Measurements from ENCODE around the gene ITIH3. TPM values are rescaled to one million over a fixed set of nuclear protein-coding genes. Genes with fewer than 3 reads are reported as not detected.

ITIH3 gene
- total RNA-seq, 6 experiments from 2014 or later: 742 to 1,822 (median 982) TPM

- TF ChIP-seq POLR2A (IDR thresholded peaks at IDR 0.05): no peak
- peak in 3 of 4 donors; percentile 28 to 30 (median 29) for TF ChIP-seq CTCF (IDR thresholded peaks at IDR 0.05)
- no peaks in the 10 kb centered on the region for H3K9me3 ChIP-seq
- no peaks in the 10 kb centered on the region for H3K27me3 ChIP-seq
- no peak for DNase-seq
- 60% methylated on average over 7 of the region's 7 CpGs for WGBS (ENCODE audit: insufficient coverage, low coverage, low lambda C conversion rate, missing lambda C conversion rate)
- intact Hi-C loops (cut with DNase I): no loop called here
- peaks cover 0 to 58% (median 23%) of the 10 kb centered on the region in 4 donors for H3K4me1 ChIP-seq
- H3K27ac ChIP-seq: peak overlapping the region; percentile 79 to 96 (median 80)
- peak overlapping the region in 1 of 3 donors; percentile 3 for H3K4me3 ChIP-seq
- ATAC-seq: peak in 2 of 4 donors; percentile 0 to 2
- H3K36me3 ChIP-seq: peaks cover 0 to 13% (median 5%) of the 10 kb centered on the region in 4 donors
Observed at GRCh38 chr3:52845691-52846431, 51.3 kb downstream of the ITIH3 start.

DNA sequence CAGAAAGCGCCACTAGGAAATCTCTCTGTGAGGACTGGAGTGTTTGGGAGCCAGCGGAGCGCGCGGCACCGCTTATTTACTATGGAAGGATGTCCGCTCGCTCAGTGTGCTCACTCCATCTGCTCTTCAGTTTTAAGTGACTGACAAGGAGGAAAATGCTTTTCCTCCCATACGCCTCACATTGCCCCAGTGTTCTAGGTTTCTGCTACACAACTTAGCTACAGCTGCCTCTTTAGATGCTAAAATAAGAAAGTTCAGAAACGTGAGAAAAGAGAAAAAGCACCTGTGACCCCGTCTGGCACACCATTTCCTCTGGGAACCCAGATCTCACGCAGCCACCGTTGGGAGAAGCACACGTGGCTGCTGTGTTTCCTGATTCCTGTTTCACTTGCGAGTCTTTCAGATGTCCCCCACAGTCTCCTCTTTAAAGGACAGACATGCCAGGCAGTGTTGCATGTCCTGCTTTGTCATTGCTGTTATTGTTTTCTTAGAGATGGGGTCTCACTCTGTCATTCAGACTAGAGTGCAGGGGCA, 51.9 kb downstream of the ITIH3 start:
- intact Hi-C loops (cut with DNase I): no loop called here
- 65% methylated on average over 15 of the region's 15 CpGs for WGBS (ENCODE audit: insufficient coverage, low coverage, low lambda C conversion rate, missing lambda C conversion rate)
- peaks cover 0 to 13% (median 5%) of the 10 kb centered on the region in 4 donors for H3K36me3 ChIP-seq
- H3K4me1 ChIP-seq: peaks cover 0 to 53% (median 23%) of the 10 kb centered on the region in 4 donors
- no peak for TF ChIP-seq POLR2A (IDR thresholded peaks at IDR 0.05)
- TF ChIP-seq CTCF (IDR thresholded peaks at IDR 0.05): no peak
- ATAC-seq: peak in 1 of 4 donors; percentile 1
- H3K9me3 ChIP-seq: no peaks in the 10 kb centered on the region
- H3K27ac ChIP-seq: peak overlapping the region; percentile 79 to 96 (median 80)
- H3K27me3 ChIP-seq: no peaks in the 10 kb centered on the region
- no peak overlapping the region for H3K4me3 ChIP-seq
- DNase-seq: peak in 2 of 3 donors; percentile 47 to 55

DNA sequence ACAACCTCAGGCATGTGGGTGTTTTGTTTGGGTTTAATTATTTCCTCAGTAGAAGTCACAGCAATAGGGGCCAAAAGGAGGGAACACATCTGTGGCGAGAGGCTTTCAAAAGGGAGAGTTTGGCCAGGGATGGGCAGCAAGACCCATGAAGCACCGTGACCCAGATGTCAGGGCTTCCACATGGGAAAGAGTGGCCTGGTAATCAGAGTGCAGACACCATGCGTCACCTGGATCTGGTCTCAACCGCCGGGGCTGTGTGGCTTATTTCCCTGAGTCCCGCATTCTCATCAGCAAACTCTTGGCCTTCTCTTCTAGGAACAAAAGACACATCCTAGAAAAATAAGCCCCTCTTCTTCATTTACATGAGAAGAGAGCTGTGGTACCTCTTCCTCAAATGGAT, 52.6 kb downstream of the ITIH3 start:
- intact Hi-C loops (cut with DNase I): no loop called here
- no peaks in the 10 kb centered on the region for H3K9me3 ChIP-seq
- 79% methylated on average over 2 of the region's 6 CpGs for WGBS (ENCODE audit: insufficient coverage, low coverage, low lambda C conversion rate, missing lambda C conversion rate)
- H3K27me3 ChIP-seq: no peaks in the 10 kb centered on the region
- DNase-seq (peak in 1 of 3 donors; percentile 26), ATAC-seq (no peak)
- H3K4me3 ChIP-seq: no peak overlapping the region
- H3K4me1 ChIP-seq: peaks cover 0 to 47% (median 21%) of the 10 kb centered on the region in 4 donors
- TF ChIP-seq POLR2A (IDR thresholded peaks at IDR 0.05) (no peak), CTCF (IDR thresholded peaks at IDR 0.05) (no peak)
- H3K27ac ChIP-seq: peak overlapping the region in 1 of 3 donors; percentile 96
- H3K36me3 ChIP-seq: peaks cover 0 to 18% (median 9%) of the 10 kb centered on the region in 4 donors

DNA sequence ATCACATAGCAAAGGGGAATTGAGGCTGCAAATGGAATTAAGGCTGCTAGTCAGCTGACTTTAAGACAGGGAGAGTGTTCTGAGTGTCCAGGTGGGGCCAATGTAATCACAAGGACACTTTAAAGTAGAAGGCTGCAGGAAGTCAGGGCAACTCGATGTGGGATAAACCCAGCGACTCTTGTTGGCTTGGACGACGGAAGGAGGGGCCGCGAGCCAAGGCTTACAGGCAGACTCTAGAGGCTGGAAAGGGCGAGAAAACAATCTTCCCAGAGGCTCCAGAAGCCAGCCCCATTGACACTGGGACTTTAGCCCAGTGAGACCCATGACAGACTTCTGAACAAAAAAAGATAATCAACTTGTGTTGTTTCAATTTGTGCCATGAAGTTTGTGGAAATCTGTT, 53.1 kb downstream of the ITIH3 start:
- H3K4me3 ChIP-seq: no peak overlapping the region
- peaks cover 0 to 42% (median 18%) of the 10 kb centered on the region in 4 donors for H3K4me1 ChIP-seq
- 94% methylated on average over 6 of the region's 7 CpGs for WGBS (ENCODE audit: insufficient coverage, low coverage, low lambda C conversion rate, missing lambda C conversion rate)
- DNase-seq (no peak), ATAC-seq (no peak)
- H3K27me3 ChIP-seq: no peaks in the 10 kb centered on the region
- H3K36me3 ChIP-seq: peaks cover 0 to 21% (median 10%) of the 10 kb centered on the region in 4 donors
- intact Hi-C loops (cut with DNase I): no loop called here
- no peaks in the 10 kb centered on the region for H3K9me3 ChIP-seq
- TF ChIP-seq POLR2A (IDR thresholded peaks at IDR 0.05) (no peak), CTCF (IDR thresholded peaks at IDR 0.05) (no peak)
- no peak overlapping the region for H3K27ac ChIP-seq
